DMS79 (cell line): Measurements from ENCODE around the gene STPG3.
"Not testable (repeated sequence)": the region's sequence is repeated elsewhere in the genome, so short reads cannot be mapped to it uniquely, and the experiment has no call there.

Experiments used
- DNase-seq: peaks from one replicate; lab custom pipeline; 2025; lab: John Stamatoyannopoulos, UW

Gene STPG3

DNA sequence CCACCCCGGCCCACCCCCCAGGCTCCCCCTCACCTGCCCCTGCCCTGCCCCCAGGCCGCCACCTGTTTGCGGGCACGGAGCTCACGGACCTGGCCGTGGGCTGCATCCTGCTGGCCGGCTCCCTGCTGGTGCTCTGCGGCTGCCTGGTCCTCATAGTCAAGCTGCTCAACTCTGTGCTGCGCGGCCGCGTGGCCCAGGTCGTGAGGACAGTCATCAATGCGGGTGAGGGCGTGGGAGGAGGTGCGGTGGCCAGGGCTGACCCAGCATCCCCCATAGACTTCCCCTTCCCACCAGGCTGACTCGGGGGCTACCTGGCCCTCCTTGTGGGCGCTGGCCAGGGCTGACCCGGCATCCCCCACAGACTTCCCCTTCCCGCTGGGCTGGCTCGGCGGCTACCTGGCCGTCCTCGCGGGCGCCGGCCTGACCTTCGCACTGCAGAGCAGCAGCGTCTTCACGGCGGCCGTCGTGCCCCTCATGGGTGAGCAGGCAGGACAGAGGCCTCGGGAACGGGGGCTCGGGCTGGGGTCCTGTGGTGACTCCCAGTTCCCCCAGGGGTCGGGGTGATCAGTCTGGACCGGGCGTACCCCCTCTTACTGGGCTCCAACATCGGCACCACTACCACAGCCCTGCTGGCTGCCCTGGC is 16.9 kb upstream of the STPG3 start:
- no peak for DNase-seq

DNA sequence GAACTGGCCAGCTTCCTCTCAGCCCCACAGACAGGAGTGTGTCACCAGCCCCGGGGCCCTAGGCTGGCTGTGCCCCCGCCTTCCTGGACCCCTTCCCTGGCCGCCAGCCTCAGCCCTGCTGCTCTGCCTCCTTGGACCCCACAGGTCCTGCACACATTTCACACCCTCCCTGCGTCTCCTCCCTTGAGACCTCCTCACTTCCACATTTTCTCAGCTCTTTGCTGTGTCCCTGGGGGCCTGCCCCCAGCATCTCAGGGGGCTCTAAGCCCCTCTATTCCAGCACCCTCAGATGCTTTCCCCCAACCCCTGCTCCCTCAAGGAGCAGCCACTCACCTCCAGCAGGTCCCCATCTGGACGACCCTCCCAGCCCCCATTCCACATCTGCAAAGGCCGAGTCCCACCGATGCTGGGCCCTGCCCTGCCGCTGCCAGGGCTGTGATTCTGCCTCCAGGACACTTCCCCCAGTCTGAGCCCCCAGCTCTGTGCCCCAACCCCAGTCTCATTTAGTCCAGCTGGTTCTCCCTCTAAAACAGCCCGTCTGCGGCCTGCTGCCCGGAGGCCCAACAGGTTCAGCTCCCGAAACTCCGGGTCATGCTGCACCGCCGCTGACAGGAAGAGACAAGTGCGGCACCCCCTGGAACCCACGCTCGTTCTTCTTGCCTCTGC is 16.2 kb upstream of the STPG3 start:
- no peak for DNase-seq

DNA sequence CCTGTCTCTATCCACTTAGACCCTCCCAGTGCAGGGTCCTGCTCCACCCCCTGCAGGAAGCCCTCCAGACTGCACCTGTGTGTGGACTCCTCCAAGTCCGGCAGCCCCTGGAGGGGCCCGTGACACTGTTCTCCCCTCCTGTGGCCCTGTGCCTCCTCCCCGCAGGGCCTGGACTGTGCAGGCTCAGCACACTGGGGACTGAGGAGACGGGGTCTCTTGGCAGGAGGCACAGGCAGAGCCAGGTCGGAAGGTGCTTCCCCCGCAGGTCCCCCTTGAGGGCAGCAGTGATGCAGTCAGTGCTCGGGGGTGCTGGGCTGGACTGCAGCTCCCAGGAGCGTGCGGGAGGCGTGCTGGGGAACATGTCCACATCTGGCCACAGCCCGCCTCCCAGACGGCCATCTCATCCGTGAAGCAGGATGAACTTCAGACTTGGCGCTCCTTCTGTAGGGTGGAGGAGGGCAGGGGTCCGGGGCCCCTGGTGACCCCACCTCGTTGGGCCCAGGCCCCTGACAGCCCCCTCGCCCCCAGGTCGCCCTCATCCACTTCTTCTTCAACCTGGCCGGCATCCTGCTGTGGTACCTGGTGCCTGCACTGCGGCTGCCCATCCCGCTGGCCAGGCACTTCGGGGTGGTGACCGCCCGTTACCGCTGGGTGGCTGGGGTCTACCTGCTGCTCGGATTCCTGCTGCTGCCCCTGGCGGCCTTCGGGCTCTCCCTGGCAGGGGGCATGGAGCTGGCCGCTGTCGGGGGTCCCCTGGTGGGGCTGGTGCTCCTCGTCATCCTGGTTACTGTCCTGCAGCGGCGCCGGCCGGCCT is 15.5 kb upstream of the STPG3 start:
- DNase-seq = no peak

DNA sequence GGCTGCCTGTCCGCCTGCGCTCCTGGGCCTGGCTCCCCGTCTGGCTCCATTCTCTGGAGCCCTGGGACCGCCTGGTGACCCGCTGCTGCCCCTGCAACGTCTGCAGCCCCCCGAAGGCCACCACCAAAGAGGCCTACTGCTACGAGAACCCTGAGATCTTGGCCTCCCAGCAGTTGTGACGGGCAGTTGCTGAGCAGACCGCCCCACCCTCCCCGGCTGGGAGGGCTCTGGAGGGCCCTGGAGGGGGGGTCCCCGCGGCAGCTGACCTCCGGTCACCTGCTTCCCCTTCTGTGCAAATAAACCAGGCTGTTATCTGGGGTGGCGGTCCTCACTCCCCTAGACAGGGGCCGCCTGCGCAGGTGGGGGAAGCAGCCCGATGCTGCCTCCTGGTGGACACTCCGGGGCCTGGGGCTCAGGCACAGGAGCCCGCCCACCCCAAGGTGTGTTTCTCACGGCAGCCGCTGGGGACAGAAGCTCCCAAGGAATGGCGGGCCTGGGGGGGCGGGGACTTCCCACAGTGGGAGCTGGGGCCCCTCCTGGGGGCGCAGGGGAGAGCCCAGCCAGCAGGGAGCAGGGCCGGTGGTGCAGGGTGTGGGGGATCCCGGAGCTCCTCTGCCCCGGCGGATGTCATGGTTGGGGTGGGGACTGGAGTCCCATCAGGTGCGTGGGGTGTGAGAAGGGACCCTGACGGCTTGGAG is 14.7 kb upstream of the STPG3 start:
- DNase-seq = peak; percentile 71

DNA sequence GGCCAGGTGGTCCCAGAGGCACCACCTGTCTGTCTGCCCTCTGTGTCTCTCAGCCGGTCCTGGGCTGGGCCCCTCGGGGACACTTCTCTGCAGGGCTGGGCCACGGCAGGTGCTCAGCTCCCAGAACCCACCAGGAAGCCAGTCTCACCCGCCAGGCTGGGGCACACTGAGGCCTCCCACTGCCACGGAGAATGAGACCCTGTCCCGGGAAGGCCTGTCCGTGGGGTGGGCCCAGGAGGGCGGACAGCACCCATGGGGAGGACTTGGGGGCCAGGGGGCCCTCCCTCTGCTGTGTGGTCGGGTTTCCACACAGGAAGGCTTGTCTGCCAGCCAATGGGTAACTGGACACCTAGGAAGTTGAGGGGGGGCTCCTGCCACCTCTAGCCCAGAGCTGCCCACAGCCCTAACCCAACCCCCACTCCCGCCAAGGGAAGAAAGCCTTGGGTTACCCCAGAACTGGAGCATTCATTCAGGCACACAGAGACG is 14.1 kb upstream of the STPG3 start:
- no peak for DNase-seq

DNA sequence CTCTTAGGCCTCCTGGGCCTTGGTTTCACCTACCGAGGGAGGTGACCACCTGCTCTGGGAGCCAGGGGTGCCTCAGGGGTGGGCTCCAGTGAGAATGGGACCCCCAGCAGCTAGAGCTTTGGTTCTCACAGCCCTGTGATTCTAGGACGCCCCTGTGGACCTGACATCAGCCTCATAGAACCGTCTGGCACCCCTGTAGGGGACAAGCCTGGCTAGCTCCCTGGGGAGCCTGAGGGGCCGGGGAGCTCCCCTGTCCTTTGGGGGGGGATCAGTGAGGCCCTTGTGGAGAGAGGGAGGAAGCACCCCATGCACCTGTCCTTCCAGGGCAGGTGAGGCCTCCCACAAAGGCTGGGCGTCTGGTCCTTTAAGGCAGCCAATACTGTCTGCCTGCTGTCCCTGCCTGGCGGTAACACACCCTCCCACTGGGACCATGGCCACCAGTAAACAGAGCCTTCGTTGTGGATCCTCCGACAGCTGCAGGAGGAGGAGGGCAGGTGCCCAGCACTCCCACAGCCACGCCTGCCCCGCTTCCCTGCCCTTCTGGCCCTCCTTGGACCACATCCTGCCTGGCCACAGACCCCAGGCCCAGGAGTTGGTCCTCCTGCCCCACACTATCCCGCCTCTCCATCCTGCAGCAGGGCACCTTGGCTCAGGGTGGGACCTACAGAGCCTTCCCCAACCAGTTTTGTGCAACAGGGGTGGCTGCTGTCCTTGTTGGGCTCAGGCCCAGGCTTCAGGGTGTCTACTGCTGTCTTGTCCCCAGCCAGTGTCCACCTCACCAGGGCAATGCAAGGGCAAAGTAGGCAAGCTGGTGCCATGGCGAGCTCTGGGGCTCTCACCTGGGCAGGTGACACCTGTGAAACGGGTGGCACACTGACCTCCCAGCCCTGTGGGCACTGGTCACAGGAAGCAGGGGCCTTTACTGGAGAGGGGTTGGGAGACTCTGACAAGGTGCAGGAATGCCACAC is 13.0 kb upstream of the STPG3 start:
- no peak for DNase-seq

DNA sequence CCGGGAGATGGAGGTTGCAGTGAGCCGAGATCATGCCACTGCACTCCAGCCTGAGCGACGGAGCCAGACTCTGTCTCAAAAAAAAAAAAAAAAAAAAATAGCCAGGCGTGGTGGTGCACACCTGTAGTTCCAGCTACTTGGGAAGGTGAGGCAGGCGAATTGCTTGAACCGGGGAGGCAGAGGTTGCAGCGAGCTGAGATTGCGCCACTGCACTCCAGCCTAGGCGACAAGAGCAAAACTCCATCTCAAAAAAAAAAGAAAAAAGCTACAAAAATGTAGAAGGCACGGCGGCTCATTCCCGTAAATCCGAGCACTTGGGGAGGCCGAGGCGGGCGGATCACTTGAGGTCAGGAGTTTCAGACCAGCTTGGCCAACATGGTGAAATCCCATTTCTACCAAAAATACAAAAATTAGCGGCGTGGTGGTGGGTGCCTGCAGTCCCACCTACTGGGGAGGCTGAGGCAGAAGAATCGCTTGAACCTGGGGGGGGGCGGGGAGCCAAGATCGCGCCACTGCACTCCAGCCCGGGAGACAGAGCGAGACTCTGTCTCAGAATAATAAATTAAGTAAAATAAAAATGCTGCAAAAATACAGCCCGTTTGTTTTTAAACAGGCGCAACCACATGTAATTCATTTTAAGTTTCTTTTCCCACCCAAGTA is 11.4 kb upstream of the STPG3 start:
- DNase-seq = not testable (repeated sequence)

DNA sequence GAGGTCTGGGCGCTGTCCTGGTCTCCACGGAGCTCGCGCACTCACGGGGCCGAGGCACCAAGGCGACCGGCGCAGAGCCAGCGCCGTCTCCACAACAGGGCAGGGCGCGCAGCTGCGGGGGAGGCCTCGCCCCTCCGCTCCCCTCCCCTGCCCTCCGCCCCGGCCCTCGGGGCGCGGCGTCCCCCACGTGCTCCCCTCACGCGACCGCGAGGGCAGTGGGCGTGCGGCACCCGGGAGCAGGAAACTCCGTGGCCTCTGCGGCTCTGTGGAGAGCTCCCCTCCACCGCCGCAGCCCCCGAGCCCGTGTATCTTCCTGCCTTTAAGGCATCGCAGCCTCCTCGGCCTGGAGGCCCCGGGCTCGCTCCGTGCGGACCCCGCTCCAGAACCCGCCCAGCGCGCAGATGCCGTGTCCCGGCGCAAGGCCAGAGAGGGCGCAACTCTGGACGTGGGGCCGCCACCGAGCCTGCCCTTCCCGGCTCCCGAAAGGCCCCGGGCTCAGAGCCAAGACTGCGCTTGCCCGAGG is 10.7 kb upstream of the STPG3 start:
- DNase-seq = peak; percentile 31

DNA sequence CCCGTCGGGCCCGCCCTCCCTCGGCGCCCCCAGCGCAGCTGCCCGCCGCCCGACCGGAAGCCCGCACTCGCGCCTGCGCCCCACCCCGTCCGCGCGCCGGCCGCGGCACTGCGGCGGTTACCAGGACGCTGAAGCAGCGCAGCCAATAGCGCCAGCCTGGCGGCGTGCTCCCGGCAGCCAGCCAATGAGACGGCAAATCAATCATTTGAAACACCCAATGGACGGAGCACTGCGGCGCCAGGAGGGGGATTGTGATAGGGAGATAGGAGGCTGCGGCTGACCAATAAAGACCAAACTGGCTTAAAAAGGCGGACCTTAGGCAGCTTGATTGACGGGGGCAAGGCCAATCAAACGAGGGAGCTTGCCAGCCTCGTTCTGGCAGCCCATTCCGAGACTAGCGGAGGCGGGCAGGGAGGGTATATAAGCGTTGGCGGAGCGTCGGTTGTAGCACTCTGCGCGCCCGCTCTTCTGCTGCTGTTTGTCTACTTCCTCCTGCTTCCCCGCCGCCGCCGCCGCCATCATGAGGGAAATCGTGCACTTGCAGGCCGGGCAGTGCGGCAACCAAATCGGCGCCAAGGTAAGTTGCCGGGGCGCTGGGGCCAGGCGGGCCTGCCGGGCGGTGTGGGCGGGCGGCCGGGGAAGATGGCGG is 10.1 kb upstream of the STPG3 start, which contains the start of gene TUBB4B:
TSS of gene TUBB4B (plus strand) at position 447 of the 649 bp plus-strand sequence. CDS start at position 521, 74 bp downstream.
- peak; percentile 99 for DNase-seq

DNA sequence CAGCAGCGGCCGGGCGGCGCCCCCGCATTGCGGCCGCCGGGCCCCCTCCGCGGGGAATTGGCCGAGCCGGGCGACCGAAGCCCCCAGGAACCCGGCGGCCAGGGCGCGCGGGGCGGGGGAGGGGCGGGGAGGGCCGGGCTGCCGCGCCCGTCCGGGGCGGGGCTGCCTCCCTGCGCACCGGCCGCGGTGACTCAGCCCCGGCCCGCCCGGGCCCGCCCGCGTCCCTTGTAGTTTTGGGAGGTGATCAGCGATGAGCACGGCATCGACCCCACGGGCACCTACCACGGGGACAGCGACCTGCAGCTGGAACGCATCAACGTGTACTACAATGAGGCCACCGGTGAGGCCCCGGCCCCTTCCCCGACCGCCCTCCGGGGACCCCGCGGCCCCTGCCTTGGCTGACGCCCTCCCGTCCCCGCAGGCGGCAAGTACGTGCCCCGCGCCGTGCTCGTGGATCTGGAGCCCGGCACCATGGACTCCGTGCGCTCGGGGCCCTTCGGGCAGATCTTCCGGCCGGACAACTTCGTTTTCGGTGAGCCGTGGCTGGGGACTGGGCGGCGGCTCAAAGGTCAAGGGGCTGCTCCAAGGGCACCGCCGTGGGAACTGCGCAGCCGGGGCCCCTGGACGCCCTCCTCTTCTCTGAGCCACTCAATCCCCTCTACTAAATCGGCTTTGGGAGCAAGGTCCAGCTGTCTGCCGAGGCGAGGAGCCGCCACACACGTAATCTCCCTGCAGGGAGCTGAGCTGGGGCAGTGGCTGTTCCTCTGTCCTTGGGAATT is 9.4 kb upstream of the STPG3 start:
- DNase-seq = no peak

DNA sequence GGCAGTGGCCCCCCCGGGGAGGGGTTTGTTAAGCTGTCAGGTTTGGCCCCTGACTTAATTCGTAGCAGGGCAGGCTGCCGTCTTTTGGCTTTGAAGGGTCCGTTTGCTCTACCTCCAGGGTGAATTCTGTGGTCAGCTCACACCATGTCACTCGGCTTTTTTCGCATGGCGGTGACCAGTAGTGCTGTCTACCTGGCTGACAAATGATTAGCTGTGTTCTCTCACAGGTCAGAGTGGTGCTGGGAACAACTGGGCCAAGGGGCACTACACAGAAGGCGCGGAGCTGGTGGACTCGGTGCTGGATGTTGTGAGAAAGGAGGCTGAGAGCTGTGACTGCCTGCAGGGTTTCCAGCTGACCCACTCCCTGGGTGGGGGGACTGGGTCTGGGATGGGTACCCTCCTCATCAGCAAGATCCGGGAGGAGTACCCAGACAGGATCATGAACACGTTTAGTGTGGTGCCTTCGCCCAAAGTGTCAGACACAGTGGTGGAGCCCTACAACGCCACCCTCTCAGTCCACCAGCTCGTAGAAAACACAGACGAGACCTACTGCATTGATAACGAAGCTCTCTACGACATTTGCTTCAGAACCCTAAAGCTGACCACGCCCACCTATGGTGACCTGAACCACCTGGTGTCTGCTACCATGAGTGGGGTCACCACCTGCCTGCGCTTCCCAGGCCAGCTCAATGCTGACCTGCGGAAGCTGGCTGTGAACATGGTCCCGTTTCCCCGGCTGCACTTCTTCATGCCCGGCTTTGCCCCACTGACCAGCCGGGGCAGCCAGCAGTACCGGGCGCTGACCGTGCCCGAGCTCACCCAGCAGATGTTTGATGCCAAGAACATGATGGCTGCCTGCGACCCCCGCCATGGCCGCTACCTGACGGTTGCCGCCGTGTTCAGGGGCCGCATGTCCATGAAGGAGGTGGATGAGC is 8.6 kb upstream of the STPG3 start:
- DNase-seq = no peak

DNA sequence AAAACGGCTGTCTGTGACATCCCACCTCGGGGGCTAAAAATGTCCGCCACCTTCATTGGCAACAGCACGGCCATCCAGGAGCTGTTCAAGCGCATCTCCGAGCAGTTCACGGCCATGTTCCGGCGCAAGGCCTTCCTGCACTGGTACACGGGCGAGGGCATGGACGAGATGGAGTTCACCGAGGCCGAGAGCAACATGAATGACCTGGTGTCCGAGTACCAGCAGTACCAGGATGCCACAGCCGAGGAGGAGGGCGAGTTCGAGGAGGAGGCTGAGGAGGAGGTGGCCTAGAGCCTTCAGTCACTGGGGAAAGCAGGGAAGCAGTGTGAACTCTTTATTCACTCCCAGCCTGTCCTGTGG is 7.8 kb upstream of the STPG3 start:
- not testable (repeated sequence) for DNase-seq

DNA sequence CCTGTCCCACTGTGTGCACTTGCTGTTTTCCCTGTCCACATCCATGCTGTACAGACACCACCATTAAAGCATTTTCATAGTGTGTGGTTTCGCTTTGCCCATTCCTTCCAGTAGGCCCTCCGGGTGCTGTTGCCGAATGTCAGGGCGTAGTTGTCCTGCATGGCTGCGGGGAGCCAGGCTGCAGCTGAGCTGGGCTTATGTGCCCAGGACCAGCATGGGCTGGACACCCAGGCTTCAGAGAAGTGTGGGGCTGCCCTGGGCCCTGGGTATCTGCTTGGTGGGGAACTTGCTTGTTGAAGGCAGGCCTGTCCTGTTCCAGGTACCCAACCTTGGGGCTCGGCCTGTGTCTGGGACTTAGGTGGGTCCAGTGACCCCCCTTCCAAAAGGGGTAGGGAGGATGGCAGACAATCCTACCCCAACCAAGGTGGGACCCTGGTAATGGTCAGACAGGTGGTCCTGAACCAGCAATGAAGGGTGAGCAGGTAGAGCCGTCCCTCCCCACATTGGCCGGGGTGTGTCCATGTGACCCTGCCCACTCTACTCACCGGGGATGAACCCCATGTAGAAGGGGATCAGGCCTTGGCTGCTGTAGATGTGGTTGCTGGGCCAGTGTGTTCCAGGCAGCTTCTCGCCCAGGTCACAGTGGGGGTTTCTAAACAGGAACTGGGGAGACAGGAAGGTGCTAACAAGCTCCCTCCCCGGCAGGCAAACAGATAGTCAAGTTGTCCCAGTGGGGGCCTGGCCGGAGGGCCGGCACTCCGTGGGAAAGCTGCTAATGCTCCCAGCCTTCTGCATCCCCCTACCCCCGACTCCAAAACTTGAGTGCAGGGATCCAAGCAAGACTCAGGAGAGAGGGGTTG is 7.2 kb upstream of the STPG3 start:
- DNase-seq = no peak

DNA sequence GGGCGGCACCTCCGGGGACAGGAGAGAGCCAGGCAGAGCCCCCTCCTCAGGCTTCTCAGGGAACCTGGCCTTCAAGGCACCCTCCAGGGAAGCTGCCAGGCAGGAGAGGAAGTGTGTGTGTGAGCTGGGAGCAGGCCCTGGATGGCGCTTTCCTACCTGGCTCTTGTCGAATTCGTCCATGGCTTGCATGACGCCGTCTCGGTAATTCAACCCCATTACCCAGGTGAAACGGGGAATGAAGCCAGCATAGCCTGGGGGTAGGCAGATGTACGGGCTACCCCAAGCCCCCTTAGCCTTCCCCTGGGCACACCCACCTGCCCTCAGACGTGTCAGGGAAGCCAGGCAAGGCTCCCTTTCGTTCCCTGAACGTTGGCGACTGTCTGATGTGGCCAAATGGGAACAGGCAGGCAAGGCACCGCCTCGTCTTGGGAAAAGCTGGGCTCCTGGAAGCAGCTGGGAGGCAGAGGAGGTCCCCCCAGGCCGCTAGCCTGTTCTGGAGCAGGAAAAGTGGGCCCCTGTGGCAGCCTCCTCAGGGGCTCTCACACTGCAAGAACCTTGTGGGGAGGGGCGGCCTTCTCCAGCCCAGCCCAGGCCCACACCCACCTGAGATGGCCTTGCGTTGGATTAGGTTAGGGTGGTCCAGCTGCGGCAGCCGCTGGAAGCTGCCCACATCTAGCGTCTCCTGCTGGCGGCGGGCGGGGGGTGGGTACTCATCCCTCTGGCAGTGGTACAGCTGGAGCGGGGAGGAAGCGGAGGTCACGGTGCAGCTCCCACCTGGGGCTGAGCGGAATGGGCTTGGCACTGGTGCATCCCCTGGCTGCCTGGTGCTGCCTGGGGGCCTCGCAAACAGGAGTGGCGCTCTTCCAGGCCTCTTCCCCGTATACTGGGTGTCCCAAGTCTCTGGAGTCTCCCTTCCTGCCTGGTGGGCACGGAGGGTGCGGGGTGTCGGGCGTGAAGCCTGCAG is 6.3 kb upstream of the STPG3 start:
- DNase-seq = peak; percentile 74
